Endothelial cell of umbilical vein (primary cell): ENCODE measurements around the gene USP8. TPM values are rescaled to one million over a fixed set of nuclear protein-coding genes. Genes with fewer than 3 reads are reported as not detected.

ENCODE experiments used
- BruUV-seq: library from RNA; stranded (reverse); fragments of 400-500 nt; replicated peaks from 2 replicates; lab custom pipeline; 2021; lab: Mats Ljungman, UMichigan
- CTCF ChIA-PET: fragments of 300-600, 350-600 bp; sonication (Branson Sonifier 250); formaldehyde crosslinking; loops from one replicate; lab custom pipeline; 2021; ENCODE audit warnings: antibody characterized with exemption, inconsistent platforms; lab: Charles Lee
- POLR2A ChIA-PET: fragments of 300-600, 350-600 bp; sonication (Branson Sonifier 250); formaldehyde crosslinking; loops from one replicate; lab custom pipeline; 2021; ENCODE audit warnings: antibody characterized with exemption, inconsistent platforms; lab: Charles Lee
- DNase-seq: peaks from one replicate; pipeline ENCODE4 v3.0.0-alpha.2; 2011; ENCODE audit warnings: low read depth, low spot score
- FAIRE-seq: peaks from 2 replicates; lab custom pipeline; 2011; peaks lifted over from hg19 to GRCh38; lab: Jason Lieb, UNC
- H2AFZ ChIP-seq: 2 replicates; pipeline ENCODE4 v1.6.0; 2012; ENCODE audit warnings: low read depth, low read length, control low read depth, inconsistent platforms
- H3K27ac ChIP-seq: 2 replicates; pipeline ENCODE4 v1.5.1; 2011; ENCODE audit warnings: low read depth, mild to moderate bottlenecking, control low read depth, low read length, moderate library complexity; ENCODE audit not compliant: insufficient read depth
- H3K27me3 ChIP-seq, 2 experiments: 2 replicates each; pipeline versions ENCODE4 v1.6.0 to v1.6.1; 2011; ENCODE audit warnings: low read length in 2 of 2, mixed read lengths in 1 of 2; ENCODE audit not compliant: control insufficient read depth in 2 of 2, insufficient read depth in 2 of 2
- H3K36me3 ChIP-seq, 2 experiments: 2 replicates in 1 of 2; 3 replicates in 1 of 2; pipeline ENCODE4 v1.5.1; 2011; ENCODE audit warnings: low read length in 2 of 2, mild to moderate bottlenecking in 1 of 2, moderate library complexity in 1 of 2; ENCODE audit not compliant: control insufficient read depth in 2 of 2, insufficient read depth in 2 of 2; ENCODE audit errors: extremely low read depth in 1 of 2
- H3K4me1 ChIP-seq: 3 replicates; pipeline ENCODE4 v1.5.1; 2011; ENCODE audit warnings: mild to moderate bottlenecking, low read length; ENCODE audit not compliant: control insufficient read depth, insufficient read depth; ENCODE audit errors: extremely low read depth
- H3K4me2 ChIP-seq: 2 replicates; pipeline ENCODE4 v1.6.1; 2011; ENCODE audit warnings: low read length, control low read depth, mixed read lengths; ENCODE audit not compliant: insufficient read depth
- H3K4me3 ChIP-seq, 3 experiments: fragments of 200-600 bp in 1 of 3; sonication (generic), shearing (Covaris generic) in 1 of 3; replicated peaks in 1 of 3; 2 replicates each; pipeline ENCODE4 v1.5.1; 2011 to 2016; ENCODE audit warnings: control low read depth in 3 of 3, low read length in 3 of 3, mild to moderate bottlenecking in 2 of 3, inconsistent platforms in 1 of 3, low read depth in 1 of 3, moderate library complexity in 1 of 3; ENCODE audit not compliant: insufficient read depth in 1 of 3
- H3K79me2 ChIP-seq: 2 replicates; pipeline ENCODE4 v1.6.0; 2012; ENCODE audit warnings: low read length, inconsistent platforms; ENCODE audit not compliant: control insufficient read depth, insufficient read depth
- H3K9ac ChIP-seq: replicated peaks from 2 replicates; pipeline ENCODE3; 2011; ENCODE audit warnings: low read length, control low read depth; ENCODE audit not compliant: insufficient read depth; ENCODE audit errors: extremely low read depth
- H3K9me1 ChIP-seq: replicated peaks from 3 replicates; pipeline ENCODE4 v1.6.0; 2011; ENCODE audit warnings: mild to moderate bottlenecking, low read length; ENCODE audit not compliant: control insufficient read depth, insufficient read depth; ENCODE audit errors: extremely low read depth
- H3K9me3 ChIP-seq: replicated peaks from 2 replicates; pipeline ENCODE4 v1.5.1; 2012; ENCODE audit warnings: low read length, inconsistent platforms; ENCODE audit not compliant: control insufficient read depth, insufficient read depth
- H4K20me1 ChIP-seq: replicated peaks from 2 replicates; pipeline ENCODE3; 2011; ENCODE audit warnings: mild to moderate bottlenecking, low read length; ENCODE audit not compliant: control insufficient read depth, insufficient read depth; ENCODE audit errors: extremely low read depth
- EZH2 ChIP-seq: IDR thresholded peaks from 2 replicates; pipeline ENCODE4 v1.6.1; 2012; ENCODE audit warnings: borderline replicate concordance, low read depth, mild to moderate bottlenecking, moderate library complexity, low read length, inconsistent platforms; ENCODE audit not compliant: severe bottlenecking
- FOS ChIP-seq: IDR thresholded peaks from 2 replicates; pipeline ENCODE4 v1.6.1; 2011; ENCODE audit warnings: mild to moderate bottlenecking, low read length, moderate library complexity, borderline replicate concordance; ENCODE audit not compliant: insufficient read depth
- GATA2 ChIP-seq: IDR thresholded peaks from 2 replicates; pipeline ENCODE4 v1.7.0; 2011; ENCODE audit warnings: low read depth, mild to moderate bottlenecking, moderate library complexity, mixed read lengths, low read length; ENCODE audit not compliant: insufficient read length, insufficient read depth
- JUN ChIP-seq: IDR thresholded peaks from 2 replicates; pipeline ENCODE4 v1.6.1; 2011; ENCODE audit warnings: borderline replicate concordance, low read depth; ENCODE audit not compliant: insufficient read length, insufficient read depth
- MYC ChIP-seq: IDR thresholded peaks from one replicate; pipeline ENCODE4 v1.6.1; 2011; ENCODE audit warnings: mild to moderate bottlenecking, low read depth, low read length
- POLR2A ChIP-seq: IDR thresholded peaks from 2 replicates; pipeline ENCODE4 v1.6.1; 2012; ENCODE audit warnings: low read depth, mild to moderate bottlenecking, control low read depth, low read length
- POLR2AphosphoS5 ChIP-seq: IDR thresholded peaks from 2 replicates; pipeline ENCODE4 v1.6.1; 2012; ENCODE audit warnings: low read depth, mild to moderate bottlenecking, control low read depth, low read length, moderate library complexity; ENCODE audit not compliant: insufficient read depth
- dilution Hi-C: fragments of 300-500 bp; cut with MboI; formaldehyde crosslinking; loops from one replicate; pipeline ENCODE4 v1.15.0; 2019; ENCODE audit warnings: low sequenced_read_pairs; ENCODE audit not compliant: extremely low pct_ligation_motif_present
- intact Hi-C: fragments of 100-400 bp; cut with micrococcal nuclease; formaldehyde crosslinking; loops from one replicate; pipeline ENCODE4 v1.10.0; 2022
- polyA plus RNA-seq, 4 experiments: library from polyadenylated mRNA; depleted of rRNA in 3 of 4; stranded (reverse) in 3 of 4; unstranded in 1 of 4; fragments of >200 nt; gene quantifications; 2 replicates each; pipeline versions ENCODE4 v1.2.1 to v1.2.3, GENCODE V29; 2011 to 2012; ENCODE audit warnings: missing spikeins in 1 of 4
- total RNA-seq: library from RNA; stranded (reverse); gene quantifications from 2 replicates; pipeline ENCODE4 v1.2.3, GENCODE V29; 2021
- TF ChIP-seq, protein P1 (sequence below), 2 donors: IDR thresholded peaks; 1 replicate in 1 of 2; 2 replicates in 1 of 2; pipeline ENCODE4 v1.5.1; 2011; ENCODE audit warnings: low read length in 2 of 2, mild to moderate bottlenecking in 2 of 2, moderate library complexity in 2 of 2, control low read depth in 1 of 2, inconsistent platforms in 1 of 2, low read depth in 1 of 2; ENCODE audit not compliant: insufficient read depth in 1 of 2; ENCODE audit errors: extremely low read depth in 1 of 2

USP8 gene
- total and polyA plus RNA-seq, 2 donors (not counting 3 experiments of a cell fraction or from before 2014, with no cell fraction given), result 19.0 to 44.8 TPM

- no peaks in the 10 kb centered on the region for H3K27me3 ChIP-seq
- no peaks in the 10 kb centered on the region for H4K20me1 ChIP-seq
- H2AFZ ChIP-seq, result no peak overlapping the region
- no peak overlapping the region for H3K4me2 ChIP-seq
- DNase-seq, result no peak
- H3K4me1 ChIP-seq, result no peaks in the 10 kb centered on the region
- TF ChIP-seq EZH2 (no peak), GATA2 (no peak), MYC (no peak)
- intact Hi-C loops, result no loop called here
- no peaks in the 10 kb centered on the region for H3K9me1 ChIP-seq
- no peaks in the 10 kb centered on the region for H3K79me2 ChIP-seq
- no peaks in the 10 kb centered on the region for H3K9me3 ChIP-seq
- H3K4me3 ChIP-seq, result no peak overlapping the region
- H3K27ac ChIP-seq, result no peak overlapping the region
- FAIRE-seq, result no peak
- CTCF ChIA-PET, result no interaction called here
- POLR2A ChIA-PET, result no interaction called here
- H3K36me3 ChIP-seq, result peaks cover 3 to 4% of the 10 kb centered on the region in 2 experiments
- dilution Hi-C loops, result no loop called here
- no peak overlapping the region for H3K9ac ChIP-seq
- no TSS peak for BruUV-seq
Measured at GRCh38 chr15:50476143-50476542, 51.9 kb downstream of the USP8 start.

- dilution Hi-C loops, result no loop called here
- peaks cover 0 to 17% of the 10 kb centered on the region in 2 experiments for H3K36me3 ChIP-seq
- no peaks in the 10 kb centered on the region for H3K4me1 ChIP-seq
- no peak overlapping the region for H3K9ac ChIP-seq
- H3K9me1 ChIP-seq, result no peaks in the 10 kb centered on the region
- H2AFZ ChIP-seq, result no peak overlapping the region
- FAIRE-seq (no peak), DNase-seq (no peak)
- H3K4me3 ChIP-seq, result no peak overlapping the region
- H3K79me2 ChIP-seq, result no peaks in the 10 kb centered on the region
- no peak overlapping the region for H3K27ac ChIP-seq
- H3K27me3 ChIP-seq, result no peaks in the 10 kb centered on the region
- POLR2A ChIA-PET, result interaction anchor here (0.6 kb wide), 1 partner anchor 121 kb away, joined by 3 read pairs; no protein-coding TSS in a partner anchor
- CTCF ChIA-PET, result no interaction called here
- intact Hi-C loops, result no loop called here
- TF ChIP-seq GATA2, result no peak
- TF ChIP-seq POLR2AphosphoS5, result no peak
- TF ChIP-seq, protein P1, sequence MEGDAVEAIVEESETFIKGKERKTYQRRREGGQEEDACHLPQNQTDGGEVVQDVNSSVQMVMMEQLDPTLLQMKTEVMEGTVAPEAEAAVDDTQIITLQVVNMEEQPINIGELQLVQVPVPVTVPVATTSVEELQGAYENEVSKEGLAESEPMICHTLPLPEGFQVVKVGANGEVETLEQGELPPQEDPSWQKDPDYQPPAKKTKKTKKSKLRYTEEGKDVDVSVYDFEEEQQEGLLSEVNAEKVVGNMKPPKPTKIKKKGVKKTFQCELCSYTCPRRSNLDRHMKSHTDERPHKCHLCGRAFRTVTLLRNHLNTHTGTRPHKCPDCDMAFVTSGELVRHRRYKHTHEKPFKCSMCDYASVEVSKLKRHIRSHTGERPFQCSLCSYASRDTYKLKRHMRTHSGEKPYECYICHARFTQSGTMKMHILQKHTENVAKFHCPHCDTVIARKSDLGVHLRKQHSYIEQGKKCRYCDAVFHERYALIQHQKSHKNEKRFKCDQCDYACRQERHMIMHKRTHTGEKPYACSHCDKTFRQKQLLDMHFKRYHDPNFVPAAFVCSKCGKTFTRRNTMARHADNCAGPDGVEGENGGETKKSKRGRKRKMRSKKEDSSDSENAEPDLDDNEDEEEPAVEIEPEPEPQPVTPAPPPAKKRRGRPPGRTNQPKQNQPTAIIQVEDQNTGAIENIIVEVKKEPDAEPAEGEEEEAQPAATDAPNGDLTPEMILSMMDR (IDR thresholded peaks at IDR 0.05; ENCODE audit: extremely low read depth in 1 of 2, insufficient read depth in 1 of 2, low read depth in 1 of 2, low read length in 2 of 2), result no peak
- TF ChIP-seq JUN, result no peak
- TF ChIP-seq MYC, result no peak
- TF ChIP-seq POLR2A, result no peak
- TF ChIP-seq FOS, result no peak
- no peak for TF ChIP-seq EZH2
- no peak overlapping the region for H3K4me2 ChIP-seq
- BruUV-seq, result no TSS peak
- no peaks in the 10 kb centered on the region for H3K9me3 ChIP-seq
- H4K20me1 ChIP-seq, result no peaks in the 10 kb centered on the region
Measured at GRCh38 chr15:50484781-50485180, 60.6 kb downstream of the USP8 start.
